ENCODE results near the gene ELP2.

The ELP2 gene

GRCh38 chr18:36130883-36131653 lies 1.4 kb downstream of the ELP2 start:
- peaks cover 0 to 34% (median 28%) of the 10 kb centered on the region in 4 donors for H3K4me1 ChIP-seq

GRCh38 chr18:36131692-36132483 lies 2.2 kb downstream of the ELP2 start:
- H3K36me3 ChIP-seq, result peaks cover 6 to 9% (median 8%) of the 10 kb centered on the region in 3 donors
- peaks cover 0 to 34% (median 28%) of the 10 kb centered on the region in 4 donors for H3K4me1 ChIP-seq
- H3K27me3 ChIP-seq, result no peaks in the 10 kb centered on the region
- H3K4me3 ChIP-seq, result no peak overlapping the region
- no peaks in the 10 kb centered on the region for H3K9me3 ChIP-seq
- TF ChIP-seq CTCF (IDR thresholded peaks at IDR 0.05), result no peak
- intact Hi-C loops (cut with DNase I; ENCODE audit: low total_unique reads), result no loop called here
- H3K27ac ChIP-seq, result no peak overlapping the region
- DNase-seq, result no peak

More at GRCh38 chr18:36130883-36131653, 1.4 kb downstream of the ELP2 start:
- intact Hi-C loops (cut with DNase I; ENCODE audit: low total_unique reads), result no loop called here
- TF ChIP-seq CTCF (IDR thresholded peaks at IDR 0.05), result no peak
- no peak for DNase-seq
- H3K4me3 ChIP-seq, result peak overlapping the region; percentile 73 to 81
- peaks cover 0 to 5% (median 2%) of the 10 kb centered on the region in 3 donors for H3K36me3 ChIP-seq
- H3K27me3 ChIP-seq, result no peaks in the 10 kb centered on the region
- peak overlapping the region; percentile 10 to 99 for H3K27ac ChIP-seq
- H3K9me3 ChIP-seq, result no peaks in the 10 kb centered on the region

- Histone ChIP-seq H3K4me1 (peaks cover 0 to 33% (median 27%) of the 10 kb centered on the region in 4 donors), H3K27me3 (no peaks in the 10 kb centered on the region), H3K9me3 (no peaks in the 10 kb centered on the region), H3K36me3 (peaks cover 14 to 17% (median 15%) of the 10 kb centered on the region in 3 donors), H3K4me3 (no peak overlapping the region), H3K27ac (no peak overlapping the region)
- intact Hi-C loops (cut with DNase I; ENCODE audit: low total_unique reads), result no loop called here
- DNase-seq, result no peak
- TF ChIP-seq CTCF (IDR thresholded peaks at IDR 0.05), result no peak
Measured at GRCh38 chr18:36132756-36133155, 3.1 kb downstream of the ELP2 start.

- peaks cover 0 to 28% (median 22%) of the 10 kb centered on the region in 4 donors for H3K4me1 ChIP-seq
- peaks cover 35 to 42% (median 37%) of the 10 kb centered on the region in 3 donors for H3K36me3 ChIP-seq
- intact Hi-C loops (cut with DNase I; ENCODE audit: low total_unique reads), result no loop called here
- DNase-seq, result no peak
- no peak overlapping the region for H3K27ac ChIP-seq
- TF ChIP-seq CTCF (IDR thresholded peaks at IDR 0.05), result no peak
- no peaks in the 10 kb centered on the region for H3K9me3 ChIP-seq
- no peaks in the 10 kb centered on the region for H3K27me3 ChIP-seq
- no peak overlapping the region for H3K4me3 ChIP-seq
Measured at GRCh38 chr18:36135264-36135663, 5.6 kb downstream of the ELP2 start.

GRCh38 chr18:36139245-36139644 lies 9.5 kb downstream of the ELP2 start:
- TF ChIP-seq CTCF (IDR thresholded peaks at IDR 0.05), result no peak
- DNase-seq, result no peak
- intact Hi-C loops (cut with DNase I; ENCODE audit: low total_unique reads), result no loop called here
- Histone ChIP-seq H3K4me1 (no peaks in the 10 kb centered on the region), H3K27me3 (no peaks in the 10 kb centered on the region), H3K27ac (no peak overlapping the region), H3K4me3 (no peak overlapping the region), H3K36me3 (peaks cover 59 to 80% (median 74%) of the 10 kb centered on the region in 3 donors), H3K9me3 (no peaks in the 10 kb centered on the region)
